GM12878 (cell line): ENCODE data around the gene SLC22A12. TPM values are rescaled to one million over a fixed set of nuclear protein-coding genes. Genes with fewer than 3 reads are reported as not detected.
A peak's percentile ranks its signal among the peaks of the same experiment; 100 is the strongest.

Source experiments
- ATAC-seq: fragments of 200-7000 bp; cut with Tn5 transposase; 3 replicates; pipeline ENCODE4 v1.9.1; 2020; ENCODE audit warnings: mild to moderate bottlenecking, moderate library complexity
- BruUV-seq: library from RNA; stranded (reverse); fragments of 400-500 nt; replicated peaks from 2 replicates; lab custom pipeline; 2021; lab: Mats Ljungman, UMichigan
- CTCF ChIA-PET: fragments of 300-600 bp; sonication (Branson Sonifier 250); formaldehyde crosslinking; extraction: SDS; loops from one replicate; lab custom pipeline; 2021; ENCODE audit warnings: inconsistent platforms; lab: Yijun Ruan, JAX
- POLR2A ChIA-PET: fragments of 350-600 bp; formaldehyde crosslinking; extraction: SDS; loops from one replicate; lab custom pipeline; 2021; ENCODE audit warnings: inconsistent platforms; lab: Charles Lee
- RAD21 ChIA-PET: fragments of 300-600 bp; sonication (Branson Sonifier 250); formaldehyde crosslinking; loops from one replicate; lab custom pipeline; 2023; ENCODE audit warnings: antibody characterized with exemption; ENCODE audit not compliant: unreplicated experiment; lab: Charles Lee
- SMC1A ChIA-PET: fragments of 300-600 bp; sonication (Branson Sonifier 250); formaldehyde crosslinking; loops from one replicate; lab custom pipeline; 2023; ENCODE audit not compliant: unreplicated experiment, uncharacterized antibody; lab: Charles Lee
- DNase-seq: peaks from one replicate; pipeline ENCODE4 v3.0.0-alpha.2; 2011; ENCODE audit warnings: low read depth, low spot score
- FAIRE-seq: peaks from 3 replicates; lab custom pipeline; 2011; peaks lifted over from hg19 to GRCh38; lab: Jason Lieb, UNC
- H2AFZ ChIP-seq: 2 replicates; pipeline ENCODE4 v1.6.0; 2011; ENCODE audit warnings: low read depth, low read length, control low read depth; ENCODE audit not compliant: control insufficient read depth
- H3K27ac ChIP-seq: 2 replicates; pipeline ENCODE4 v1.5.1; 2011; ENCODE audit warnings: control low read depth; ENCODE audit not compliant: control insufficient read depth, insufficient read depth
- H3K27me3 ChIP-seq, 2 experiments: replicated peaks in 1 of 2; 2 replicates each; pipeline versions ENCODE4 v1.6.0 to v1.6.1; 2011; ENCODE audit warnings: low read length in 1 of 2; ENCODE audit not compliant: control insufficient read depth in 2 of 2, insufficient read depth in 2 of 2
- H3K36me3 ChIP-seq, 2 experiments: 2 replicates each; pipeline ENCODE4 v1.5.1; 2011; ENCODE audit warnings: low read length in 1 of 2; ENCODE audit not compliant: control insufficient read depth in 2 of 2, insufficient read depth in 2 of 2
- H3K4me1 ChIP-seq: 2 replicates; pipeline ENCODE4 v1.6.1; 2011; ENCODE audit warnings: mild to moderate bottlenecking, low read length, moderate library complexity, mixed read lengths; ENCODE audit not compliant: control insufficient read depth, insufficient read depth
- H3K4me2 ChIP-seq: 2 replicates; pipeline ENCODE4 v1.6.0; 2011; ENCODE audit warnings: control low read depth; ENCODE audit not compliant: control insufficient read depth, insufficient read depth
- H3K4me3 ChIP-seq: fragments of 200-600 bp; sonication (generic); 2 replicates; pipeline ENCODE4 v1.5.1; 2016
- H3K79me2 ChIP-seq: 2 replicates; pipeline ENCODE4 v1.6.0; 2011; ENCODE audit warnings: low read length; ENCODE audit not compliant: control insufficient read depth, insufficient read depth
- H3K9ac ChIP-seq: 2 replicates; pipeline ENCODE4 v1.8.0; 2011; ENCODE audit warnings: low read length, control low read depth, mixed read lengths; ENCODE audit not compliant: control insufficient read depth, insufficient read depth
- H3K9me3 ChIP-seq: replicated peaks from 3 replicates; pipeline ENCODE4 v1.5.1; 2011; ENCODE audit warnings: mild to moderate bottlenecking, low read length; ENCODE audit not compliant: control insufficient read depth, insufficient read depth
- H4K20me1 ChIP-seq: 2 replicates; pipeline ENCODE4 v1.6.0; 2011; ENCODE audit not compliant: control insufficient read depth, insufficient read depth
- CBX5 ChIP-seq: sonication (generic); IDR thresholded peaks from 2 replicates; pipeline ENCODE4 v1.6.1; 2016; ENCODE audit warnings: low read depth, moderate library complexity, mild to moderate bottlenecking, inconsistent platforms
- RAD21 ChIP-seq: IDR thresholded peaks from 2 replicates; pipeline ENCODE4 v1.6.1; 2011; ENCODE audit warnings: mild to moderate bottlenecking, low read depth, low read length, moderate library complexity; ENCODE audit not compliant: insufficient read depth
- SMC3 ChIP-seq: IDR thresholded peaks from 2 replicates; pipeline ENCODE4 v1.6.1; 2011; ENCODE audit warnings: low read length, improper control_type of control experiment, borderline replicate concordance
- YY1 ChIP-seq: IDR thresholded peaks from 2 replicates; pipeline ENCODE4 v1.6.1; 2011; ENCODE audit warnings: low read depth, mild to moderate bottlenecking, low read length
- WGBS: methylation state at CpG from one replicate; pipeline ENCODE4 v1.1.6; 2016; ENCODE audit warnings: low lambda C conversion rate; ENCODE audit not compliant: insufficient replicate concordance, insufficient coverage; ENCODE audit errors: missing lambda C conversion rate; 5-methylcytosine and 5-hydroxymethylcytosine counted together
- in situ Hi-C: fragments of 300-500 bp; cut with MboI; formaldehyde crosslinking; loops from 9 replicates; pipeline ENCODE4 v1.14.3; 2018; ENCODE audit warnings: mixed read lengths
- intact Hi-C: fragments of 100-400 bp; cut with micrococcal nuclease; formaldehyde crosslinking; loops from one replicate; pipeline ENCODE4 v1.14.2; 2022; ENCODE audit not compliant: unreplicated experiment
- polyA plus RNA-seq, 11 experiments: library from polyadenylated mRNA; depleted of rRNA in 4 of 11; unstranded in 6 of 11; stranded (reverse) in 5 of 11; fragments of >200 nt; fragmentation: Nextera tagmentation in 4 of 11; fragmentation: Illumina TruSeq in 1 of 11; extraction: Ambion mirVana in 4 of 11; extraction: Trizol in 1 of 11; gene quantifications; 1 replicate in 1 of 11; 2 replicates in 10 of 11; pipeline versions ENCODE4 v1.2.1 to v1.2.3, GENCODE V29; 2011 to 2016; ENCODE audit warnings: inconsistent platforms in 2 of 11, missing spikeins in 2 of 11, low read depth in 1 of 11
- total RNA-seq, 4 experiments: library from RNA; depleted of rRNA in 3 of 4; stranded (reverse); fragments of >200 nt in 3 of 4; fragmentation: Illumina TruSeq in 1 of 4; extraction: Trizol in 1 of 4; gene quantifications; 2 replicates each; pipeline versions ENCODE4 v1.2.1 to v1.2.3, GENCODE V29; 2013 to 2021
- TF ChIP-seq, protein P1 (sequence below): fragments of 450-650 bp; IDR thresholded peaks from 2 replicates; pipeline ENCODE4 v1.6.1; 2018; ENCODE audit warnings: borderline replicate concordance, mild to moderate bottlenecking; ENCODE audit not compliant: partially characterized antibody
- TF ChIP-seq, protein P2 (sequence below): IDR thresholded peaks from 2 replicates; pipeline ENCODE4 v1.6.1; 2012; ENCODE audit warnings: low read depth, low read length, improper control_type of control experiment
- TF ChIP-seq, protein P3 (sequence below), 3 experiments: IDR thresholded peaks in 2 of 3; conservative IDR thresholded peaks in 1 of 3; 2 replicates each; pipeline ENCODE4 v1.5.1; 2011; ENCODE audit warnings: low read depth in 3 of 3, low read length in 3 of 3, mild to moderate bottlenecking in 3 of 3, control low read depth in 2 of 3, moderate library complexity in 2 of 3, inconsistent platforms in 1 of 3, mixed read lengths in 1 of 3; ENCODE audit not compliant: control insufficient read depth in 2 of 3, insufficient read depth in 1 of 3; ENCODE audit errors: extremely low read depth in 1 of 3

SLC22A12 gene
- total and polyA plus RNA-seq, 10 of the 15 experiments (the other 5 are each of a cell fraction or from before 2014, with no cell fraction given) = not detected

DNA sequence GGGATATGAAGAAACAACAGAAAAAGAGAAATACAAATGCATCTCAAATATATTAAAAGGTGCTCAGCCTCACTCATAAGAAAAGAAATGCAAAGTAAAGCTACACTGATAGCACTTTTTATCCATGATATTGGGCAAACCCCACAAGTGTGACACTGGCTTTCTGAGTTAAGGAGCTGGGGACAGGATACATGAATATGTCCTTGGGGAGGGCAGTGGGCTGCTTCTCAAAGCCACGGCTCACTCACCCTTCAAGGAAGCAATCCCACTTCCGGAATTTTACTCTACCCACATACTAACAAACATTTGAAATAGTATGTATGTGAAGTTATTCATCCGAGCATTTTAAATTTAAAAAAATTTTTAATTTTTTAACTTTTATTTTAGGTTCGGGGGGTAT lies 41.1 kb upstream of the SLC22A12 start (continued):
- TF ChIP-seq, protein P1, sequence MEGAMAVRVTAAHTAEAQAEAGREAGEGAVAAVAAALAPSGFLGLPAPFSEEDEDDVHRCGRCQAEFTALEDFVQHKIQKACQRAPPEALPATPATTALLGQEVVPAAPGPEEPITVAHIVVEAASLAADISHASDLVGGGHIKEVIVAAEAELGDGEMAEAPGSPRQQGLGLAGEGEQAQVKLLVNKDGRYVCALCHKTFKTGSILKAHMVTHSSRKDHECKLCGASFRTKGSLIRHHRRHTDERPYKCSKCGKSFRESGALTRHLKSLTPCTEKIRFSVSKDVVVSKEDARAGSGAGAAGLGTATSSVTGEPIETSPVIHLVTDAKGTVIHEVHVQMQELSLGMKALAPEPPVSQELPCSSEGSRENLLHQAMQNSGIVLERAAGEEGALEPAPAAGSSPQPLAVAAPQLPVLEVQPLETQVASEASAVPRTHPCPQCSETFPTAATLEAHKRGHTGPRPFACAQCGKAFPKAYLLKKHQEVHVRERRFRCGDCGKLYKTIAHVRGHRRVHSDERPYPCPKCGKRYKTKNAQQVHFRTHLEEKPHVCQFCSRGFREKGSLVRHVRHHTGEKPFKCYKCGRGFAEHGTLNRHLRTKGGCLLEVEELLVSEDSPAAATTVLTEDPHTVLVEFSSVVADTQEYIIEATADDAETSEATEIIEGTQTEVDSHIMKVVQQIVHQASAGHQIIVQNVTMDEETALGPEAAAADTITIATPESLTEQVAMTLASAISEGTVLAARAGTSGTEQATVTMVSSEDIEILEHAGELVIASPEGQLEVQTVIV = no peak
- TF ChIP-seq, protein P2, sequence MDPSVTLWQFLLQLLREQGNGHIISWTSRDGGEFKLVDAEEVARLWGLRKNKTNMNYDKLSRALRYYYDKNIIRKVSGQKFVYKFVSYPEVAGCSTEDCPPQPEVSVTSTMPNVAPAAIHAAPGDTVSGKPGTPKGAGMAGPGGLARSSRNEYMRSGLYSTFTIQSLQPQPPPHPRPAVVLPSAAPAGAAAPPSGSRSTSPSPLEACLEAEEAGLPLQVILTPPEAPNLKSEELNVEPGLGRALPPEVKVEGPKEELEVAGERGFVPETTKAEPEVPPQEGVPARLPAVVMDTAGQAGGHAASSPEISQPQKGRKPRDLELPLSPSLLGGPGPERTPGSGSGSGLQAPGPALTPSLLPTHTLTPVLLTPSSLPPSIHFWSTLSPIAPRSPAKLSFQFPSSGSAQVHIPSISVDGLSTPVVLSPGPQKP = no peak

DNA sequence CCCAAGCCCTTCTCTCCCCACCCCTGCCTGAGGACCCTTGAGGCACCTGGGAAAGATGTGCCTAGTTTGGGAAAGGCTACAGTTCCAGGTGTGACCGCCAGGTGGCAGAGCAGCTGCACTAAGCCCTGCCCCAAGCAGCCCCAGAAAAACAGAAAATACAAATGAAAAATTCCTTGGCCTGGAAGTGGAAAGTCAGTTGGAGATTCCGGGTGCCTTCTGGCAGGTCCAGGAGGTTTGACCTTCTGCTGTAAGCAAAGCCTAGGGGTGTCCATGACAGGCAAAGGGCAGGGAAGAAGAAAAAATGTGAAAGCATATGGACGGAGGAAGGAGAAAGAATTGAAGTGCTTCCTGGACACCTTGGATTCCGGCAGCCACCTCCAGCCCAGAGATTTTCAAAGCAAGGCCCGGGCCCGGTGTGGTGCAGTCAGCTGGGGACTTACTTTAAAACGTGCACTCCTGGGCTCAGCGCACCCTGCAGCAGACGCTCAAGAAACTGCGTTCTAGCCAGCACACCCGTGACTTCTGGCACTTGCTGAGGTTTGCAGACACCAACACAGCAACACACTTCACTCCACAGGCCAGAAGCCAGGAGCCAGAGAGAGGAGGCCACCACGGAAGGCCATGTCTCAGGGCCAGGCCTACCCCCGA lies 37.3 kb upstream of the SLC22A12 start:
- ChIA-PET RAD21 (no interaction called here), POLR2A (no interaction called here)
- Histone ChIP-seq H3K4me2 (no peak overlapping the region), H3K9me3 (no peaks in the 10 kb centered on the region)
- in situ Hi-C loops = no loop called here
- no peak for TF ChIP-seq CBX5
- TF ChIP-seq RAD21 = peak; percentile 67
- TF ChIP-seq, protein P3, sequence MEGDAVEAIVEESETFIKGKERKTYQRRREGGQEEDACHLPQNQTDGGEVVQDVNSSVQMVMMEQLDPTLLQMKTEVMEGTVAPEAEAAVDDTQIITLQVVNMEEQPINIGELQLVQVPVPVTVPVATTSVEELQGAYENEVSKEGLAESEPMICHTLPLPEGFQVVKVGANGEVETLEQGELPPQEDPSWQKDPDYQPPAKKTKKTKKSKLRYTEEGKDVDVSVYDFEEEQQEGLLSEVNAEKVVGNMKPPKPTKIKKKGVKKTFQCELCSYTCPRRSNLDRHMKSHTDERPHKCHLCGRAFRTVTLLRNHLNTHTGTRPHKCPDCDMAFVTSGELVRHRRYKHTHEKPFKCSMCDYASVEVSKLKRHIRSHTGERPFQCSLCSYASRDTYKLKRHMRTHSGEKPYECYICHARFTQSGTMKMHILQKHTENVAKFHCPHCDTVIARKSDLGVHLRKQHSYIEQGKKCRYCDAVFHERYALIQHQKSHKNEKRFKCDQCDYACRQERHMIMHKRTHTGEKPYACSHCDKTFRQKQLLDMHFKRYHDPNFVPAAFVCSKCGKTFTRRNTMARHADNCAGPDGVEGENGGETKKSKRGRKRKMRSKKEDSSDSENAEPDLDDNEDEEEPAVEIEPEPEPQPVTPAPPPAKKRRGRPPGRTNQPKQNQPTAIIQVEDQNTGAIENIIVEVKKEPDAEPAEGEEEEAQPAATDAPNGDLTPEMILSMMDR (IDR thresholded peaks at IDR 0.05 in 2 of 3, conservative IDR thresholded peaks at IDR 0.05 in 1 of 3; ENCODE audit: control insufficient read depth in 2 of 3, extremely low read depth in 1 of 3, insufficient read depth in 1 of 3, low read depth in 3 of 3, low read length in 3 of 3) = peak; percentile 86 to 97 (median 95)
- TF ChIP-seq YY1 = 0 out of 2 replicates have a peak, but pooled peaks have one; percentile 33
- peak; percentile 88 for TF ChIP-seq SMC3
- TF ChIP-seq, all 136 proteins: peak for 4
- FAIRE-seq (no peak), DNase-seq (no peak), ATAC-seq (peak; percentile 67)
- H3K79me2 ChIP-seq = no peaks in the 10 kb centered on the region
- BruUV-seq = no TSS peak
- H3K4me1 ChIP-seq = no peaks in the 10 kb centered on the region
- 42% methylated on average over 13 of the region's 13 CpGs for WGBS
- H3K4me3 ChIP-seq = no peak overlapping the region
- H2AFZ ChIP-seq = no peak overlapping the region
- SMC1A ChIA-PET = interaction anchor here (0.5 kb wide), 1 partner anchor 443 kb away, joined by 3 read pairs; the partner anchor contains the start of gene BATF2
- intact Hi-C loops = loop anchor here (1.0 kb wide), 2 partner anchors 96 to 100 kb away; no protein-coding TSS in a partner anchor
- H3K9ac ChIP-seq = no peak overlapping the region
- CTCF ChIA-PET = interaction anchor here (0.7 to 0.8 kb wide), 2 partner anchors 72 to 135 kb away, joined by 3 read pairs; no protein-coding TSS in a partner anchor
- H3K36me3 ChIP-seq = no peaks in the 10 kb centered on the region
- H4K20me1 ChIP-seq = no peaks in the 10 kb centered on the region
- peaks cover 0 to 2% of the 10 kb centered on the region in 2 experiments; a peak in 1 of 4 replicates for H3K27me3 ChIP-seq
- no peak overlapping the region for H3K27ac ChIP-seq
